Umbilical cord (tissue), 2 donors: ENCODE data around the gene GRIK5. TPM values are rescaled to one million over a fixed set of nuclear protein-coding genes. Genes with fewer than 3 reads are reported as not detected.
"Not testable (repeated sequence)": the region's sequence is repeated elsewhere in the genome, so short reads cannot be mapped to it uniquely, and the experiment has no call there.

ENCODE experiments used
- DNase-seq: peaks from one replicate; pipeline ENCODE4 v3.0.0-alpha.2; 2015; ENCODE audit warnings: low spot score
- total RNA-seq: library from RNA; depleted of rRNA; stranded (reverse); fragments of >200 nt; gene quantifications from one replicate; pipeline ENCODE4 v1.2.3, GENCODE V29; 2014; ENCODE audit warnings: low replicate concordance; ENCODE audit not compliant: insufficient read depth

GRIK5 gene
- total RNA-seq, 1 donor from 2014 or later: not detected

DNA sequence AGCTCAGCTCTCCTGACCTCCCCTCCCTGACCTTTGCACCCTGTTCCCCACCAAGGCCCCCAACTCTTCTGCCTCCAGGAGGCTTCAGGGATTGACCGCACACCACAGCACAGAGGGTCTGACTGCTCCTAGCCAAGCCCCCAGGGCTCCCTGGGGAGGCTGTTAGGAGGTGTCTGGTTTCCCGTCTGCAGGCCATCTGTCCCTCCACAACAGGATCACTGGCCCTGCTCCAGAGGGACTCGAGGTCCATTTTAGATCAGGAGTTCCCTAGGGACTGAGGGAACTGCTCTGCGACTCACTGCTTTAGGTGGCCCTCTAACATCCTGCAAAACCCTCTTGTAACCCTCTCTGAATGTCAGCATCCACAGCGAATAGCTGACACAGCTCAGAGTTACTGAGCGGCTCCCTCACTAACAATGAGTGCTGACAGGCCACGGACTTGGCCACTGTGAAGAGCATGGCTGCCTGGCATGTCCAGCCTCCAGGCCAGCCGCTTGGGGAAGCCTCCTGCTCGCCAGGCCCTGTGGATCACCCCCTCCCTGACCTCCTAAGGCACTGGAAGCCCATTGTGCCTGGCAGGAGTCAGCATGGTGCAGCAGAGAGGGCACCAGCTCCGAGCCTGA lies 17.7 kb downstream of the GRIK5 start:
- DNase-seq: no peak

DNA sequence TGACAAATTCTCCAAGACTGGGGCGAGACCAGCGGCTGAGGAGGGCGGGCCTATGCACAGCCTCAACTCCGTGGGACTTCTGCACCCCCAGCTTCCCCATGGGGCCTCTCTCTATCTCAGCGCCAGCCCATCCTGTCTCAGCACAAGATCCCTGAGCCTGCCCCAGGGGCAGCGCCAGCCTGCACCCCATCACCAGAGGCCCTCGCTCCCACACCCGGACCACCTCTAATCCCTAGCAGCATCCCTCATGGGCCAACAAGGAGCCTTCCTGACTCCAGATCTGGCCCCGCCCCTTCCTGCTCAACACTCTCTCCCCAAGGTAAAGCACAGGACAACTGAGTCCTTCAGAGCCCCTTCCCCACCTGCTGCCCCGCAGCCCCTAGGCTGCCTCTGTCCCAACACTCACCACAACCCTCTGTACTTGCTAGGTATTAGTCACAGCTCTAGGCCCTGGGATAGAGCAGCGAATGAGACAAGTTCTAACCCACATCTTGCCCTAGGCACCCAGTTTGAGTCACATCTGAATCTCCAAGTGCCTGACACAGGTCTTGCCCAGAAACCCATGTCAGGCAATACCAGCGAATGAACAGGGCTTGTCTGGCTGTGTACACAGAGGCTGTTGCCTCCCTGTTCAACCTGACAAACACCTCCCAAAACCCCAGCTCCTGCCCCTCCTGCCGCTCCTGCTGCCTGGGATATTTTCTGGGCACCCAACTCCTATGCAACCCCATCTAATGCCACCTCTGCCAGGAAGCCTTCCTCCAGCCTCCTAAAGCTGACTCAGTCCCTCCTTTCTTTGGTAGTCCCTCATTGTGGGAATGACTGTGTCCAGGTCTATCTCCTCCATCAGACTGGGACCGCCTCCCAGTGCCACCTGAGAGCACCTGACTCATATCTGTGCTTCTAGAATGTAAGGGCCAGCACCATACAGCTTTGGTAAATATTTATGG lies 18.6 kb downstream of the GRIK5 start:
- no peak for DNase-seq

- no peak for DNase-seq
Measured at GRCh38 chr19:42048992-42049391, 21.0 kb downstream of the GRIK5 start.

DNA sequence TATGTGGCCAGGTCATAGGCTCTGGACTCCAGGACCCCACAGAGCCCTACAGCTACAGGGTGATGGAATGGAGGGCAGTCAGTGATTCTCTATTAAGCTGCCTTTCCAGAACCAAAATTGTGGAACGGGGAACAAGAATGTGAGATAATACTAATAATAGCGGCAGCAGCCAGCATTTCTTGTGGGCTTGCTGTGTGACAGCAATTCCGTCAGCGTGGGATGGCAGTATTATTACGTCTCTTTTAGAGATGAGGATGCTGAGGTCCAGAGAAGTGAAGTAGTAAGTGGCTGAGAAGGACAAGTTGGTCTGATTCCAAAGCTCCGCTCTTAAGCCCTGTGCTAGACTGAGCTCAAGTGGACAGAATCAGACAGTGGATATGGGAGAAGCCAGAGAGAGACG lies 24.4 kb downstream of the GRIK5 start:
- DNase-seq: no peak

GRCh38 chr19:42042455-42043170 lies 27.4 kb downstream of the GRIK5 start:
- DNase-seq: no peak

GRCh38 chr19:42040491-42040890 lies 29.5 kb downstream of the GRIK5 start:
- DNase-seq: not testable (repeated sequence)

DNA sequence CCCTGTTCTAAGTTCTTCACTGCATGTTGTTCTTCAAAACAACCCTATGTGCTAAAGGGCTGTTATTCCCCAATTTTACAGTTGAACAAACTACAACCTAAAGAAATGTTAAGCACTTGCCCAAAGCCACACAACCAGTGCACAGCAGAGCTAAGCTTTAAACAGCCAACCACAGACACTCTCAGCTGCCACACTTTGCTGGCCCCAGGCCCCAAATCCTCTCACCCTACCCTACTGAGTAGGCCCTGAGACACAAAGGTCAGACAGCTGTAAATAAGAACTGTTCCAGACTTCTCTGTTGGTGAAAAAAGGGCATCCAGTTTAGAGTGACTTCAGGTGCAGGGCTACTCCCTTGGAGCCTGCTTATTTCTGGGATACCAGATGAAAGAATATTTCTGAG lies 30.0 kb downstream of the GRIK5 start:
- DNase-seq: no peak

DNA sequence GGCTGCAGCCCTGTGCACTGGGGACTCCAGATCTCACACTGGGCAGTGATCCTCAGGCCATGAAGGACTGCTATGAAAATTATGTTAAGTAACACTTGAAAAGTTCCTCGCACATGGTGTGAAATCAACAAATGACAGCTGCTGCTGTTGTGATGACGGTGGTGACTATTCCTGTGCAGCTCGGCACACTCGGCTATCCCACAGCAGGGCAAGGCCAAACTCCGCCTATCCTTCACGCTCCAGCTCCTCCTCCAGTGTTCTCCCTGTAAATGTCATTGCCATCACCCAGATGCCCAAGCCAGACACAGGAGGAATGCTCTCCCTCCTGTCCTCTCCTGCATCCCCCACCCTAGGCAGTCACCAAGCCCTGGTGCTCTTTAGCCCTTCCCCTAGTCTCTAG lies 31.3 kb downstream of the GRIK5 start:
- no peak for DNase-seq

DNA sequence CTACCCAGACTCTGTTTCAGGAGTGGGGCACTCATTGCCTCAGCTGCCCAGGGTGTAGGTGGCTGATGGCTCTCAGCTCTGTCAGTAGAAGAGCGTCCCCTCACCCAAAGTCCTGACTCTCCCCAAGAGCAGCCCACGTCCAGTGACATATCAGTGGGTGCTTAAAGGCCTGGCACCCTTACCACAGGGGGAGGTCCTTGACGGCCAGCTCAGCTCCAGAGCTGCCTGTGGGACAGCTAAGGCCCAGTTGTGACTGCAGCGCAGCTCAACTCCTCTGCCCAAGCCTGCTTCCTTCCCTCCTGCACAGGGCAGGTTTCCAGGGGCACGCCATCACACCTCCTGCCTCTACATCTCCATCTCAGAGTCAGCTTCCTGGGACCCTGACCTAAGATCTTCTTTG lies 32.4 kb downstream of the GRIK5 start:
- no peak for DNase-seq

GRCh38 chr19:42034640-42035391 lies 35.2 kb downstream of the GRIK5 start:
- DNase-seq: peak; percentile 59

DNA sequence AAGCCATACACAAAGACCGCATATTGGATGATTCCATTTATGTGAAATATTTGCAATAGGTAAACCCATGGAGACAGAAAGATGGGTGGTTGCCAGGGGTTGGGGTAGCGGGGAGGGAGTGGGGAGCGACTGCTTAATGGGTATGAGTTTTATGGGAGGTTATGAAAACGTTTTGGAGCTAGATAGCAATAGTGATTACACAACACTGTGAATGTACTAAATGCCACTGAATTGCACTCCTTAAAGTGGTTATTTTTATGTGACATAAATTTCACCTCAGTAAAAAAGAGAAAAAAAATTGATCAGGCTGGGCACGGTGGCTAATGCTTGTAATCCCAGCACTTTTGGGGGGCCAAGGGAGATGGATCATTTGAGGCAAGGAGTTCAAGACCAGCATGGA lies 36.6 kb downstream of the GRIK5 start:
- no peak for DNase-seq

- DNase-seq: no peak
Measured at GRCh38 chr19:42032431-42032830, 37.6 kb downstream of the GRIK5 start.

GRCh38 chr19:42030645-42031440 lies 39.2 kb downstream of the GRIK5 start:
- no peak for DNase-seq

DNA sequence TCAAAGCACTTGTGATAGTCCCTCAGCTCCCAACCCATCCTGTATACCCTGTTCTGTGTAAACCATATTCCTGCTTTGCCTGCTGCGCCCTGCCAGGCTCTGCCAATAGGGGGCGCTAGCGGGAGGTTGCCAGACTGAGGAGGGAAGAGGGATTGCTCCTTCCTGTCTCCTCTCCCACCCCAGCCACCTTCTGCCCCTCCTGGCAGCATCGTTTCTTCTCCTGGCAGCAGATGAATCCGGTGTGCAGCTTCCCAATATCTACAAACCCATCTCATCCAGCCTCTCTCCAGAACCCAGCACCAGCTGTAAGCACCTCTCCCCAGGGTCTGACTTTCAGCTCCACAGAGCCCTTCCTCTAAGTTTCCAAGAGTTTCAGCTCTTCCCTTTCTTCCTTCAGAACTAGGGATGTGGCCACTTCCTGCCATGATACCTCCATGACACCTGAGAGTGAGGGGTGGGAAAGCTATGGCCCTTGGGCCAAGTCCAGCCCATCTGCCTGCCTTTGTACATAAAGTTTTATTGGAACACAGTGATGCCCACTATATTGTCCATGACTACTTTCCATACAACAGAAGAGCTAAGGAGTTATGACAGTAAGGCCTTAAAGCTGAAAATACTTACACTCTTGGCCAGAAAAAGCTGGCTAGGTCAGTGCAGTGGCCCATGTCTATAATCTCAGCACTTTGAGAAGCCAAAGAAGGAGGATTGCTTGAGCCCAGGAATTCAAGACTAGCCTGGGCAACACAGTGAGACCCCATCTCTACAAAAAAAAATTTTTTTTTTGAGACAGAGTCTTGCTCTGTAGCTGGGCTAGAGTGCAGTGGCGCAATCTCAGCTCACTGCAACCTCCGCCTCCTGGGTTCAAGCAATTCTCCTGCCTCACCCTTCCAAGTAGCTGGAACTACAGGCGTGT lies 41.4 kb downstream of the GRIK5 start:
- no peak for DNase-seq

GRCh38 chr19:42024622-42025111 lies 45.3 kb downstream of the GRIK5 start:
- peak; percentile 80 for DNase-seq

DNA sequence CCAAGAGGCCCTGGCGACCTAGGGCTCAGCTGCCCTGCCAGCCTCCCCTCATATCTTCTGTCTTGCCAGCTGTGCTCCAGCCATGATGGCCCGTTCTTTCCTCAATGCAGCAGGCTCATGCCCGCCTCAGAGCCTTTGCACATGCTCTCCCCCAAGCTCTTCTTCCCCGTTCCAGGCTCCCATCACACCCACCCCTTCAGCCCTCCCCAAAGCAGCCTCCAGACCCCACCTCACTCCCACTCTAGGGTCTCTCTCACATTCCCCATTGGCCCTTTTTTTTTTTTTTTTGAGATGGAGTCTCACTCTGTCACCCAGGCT lies 46.1 kb downstream of the GRIK5 start:
- DNase-seq: no peak

GRCh38 chr19:42023121-42023942 lies 46.7 kb downstream of the GRIK5 start:
- DNase-seq: no peak

GRCh38 chr19:42022616-42023015 lies 47.4 kb downstream of the GRIK5 start:
- no peak for DNase-seq

GRCh38 chr19:42021185-42021584 lies 48.8 kb downstream of the GRIK5 start:
- DNase-seq: no peak
